HEK293 (cell line): Measurements from ENCODE around the gene DCAF15.

Experiments
- CTCF ChIP-seq: fragments of 450-650 bp; formaldehyde crosslinking; IDR thresholded peaks from 2 replicates; pipeline ENCODE4 v1.5.1; 2016; ENCODE audit warnings: missing biosample characterization, missing genetic modification characterization
- IKZF3 ChIP-seq: fragments of 450-650 bp; IDR thresholded peaks from 2 replicates; pipeline ENCODE4 v1.5.0; 2018; ENCODE audit warnings: missing biosample characterization, mild to moderate bottlenecking, missing genetic modification characterization, moderate library complexity
- KLF10 ChIP-seq: fragments of 450-650 bp; IDR thresholded peaks from 2 replicates; pipeline ENCODE4 v1.5.1; 2018; ENCODE audit warnings: missing biosample characterization, mild to moderate bottlenecking, missing genetic modification characterization
- PATZ1 ChIP-seq: fragments of 450-650 bp; formaldehyde crosslinking; IDR thresholded peaks from 2 replicates; pipeline ENCODE4 v1.5.1; 2016; ENCODE audit warnings: missing biosample characterization, missing genetic modification characterization
- REST ChIP-seq: fragments of 450-650 bp; formaldehyde crosslinking; IDR thresholded peaks from 2 replicates; pipeline ENCODE4 v1.5.1; 2016; ENCODE audit warnings: missing biosample characterization, missing genetic modification characterization
- ZBTB11 ChIP-seq: fragments of 450-650 bp; formaldehyde crosslinking; conservative IDR thresholded peaks from 2 replicates; pipeline ENCODE4 v1.5.1; 2016; ENCODE audit warnings: low read depth, missing biosample characterization, missing genetic modification characterization
- ZNF121 ChIP-seq: fragments of 450-650 bp; formaldehyde crosslinking; IDR thresholded peaks from 2 replicates; pipeline ENCODE4 v1.5.1; 2016; ENCODE audit warnings: missing biosample characterization, missing genetic modification characterization
- ZNF311 ChIP-seq: fragments of 450-650 bp; formaldehyde crosslinking; IDR thresholded peaks from 2 replicates; pipeline ENCODE4 v1.5.1; 2017; ENCODE audit warnings: missing biosample characterization, missing genetic modification characterization, borderline replicate concordance
- ZNF394 ChIP-seq: fragments of 450-650 bp; formaldehyde crosslinking; IDR thresholded peaks from 2 replicates; pipeline ENCODE4 v1.5.1; 2016; ENCODE audit warnings: missing biosample characterization, missing genetic modification characterization, mild to moderate bottlenecking, moderate library complexity, borderline replicate concordance
- ZNF558 ChIP-seq: fragments of 450-650 bp; formaldehyde crosslinking; IDR thresholded peaks from 2 replicates; pipeline ENCODE4 v1.5.1; 2016; ENCODE audit warnings: missing biosample characterization, missing genetic modification characterization
- TF ChIP-seq, protein P1 (sequence below): fragments of 450-650 bp; formaldehyde crosslinking; IDR thresholded peaks from 2 replicates; pipeline ENCODE4 v1.5.1; 2016; ENCODE audit warnings: missing biosample characterization, missing genetic modification characterization
- TF ChIP-seq, protein P2 (sequence below): fragments of 450-650 bp; formaldehyde crosslinking; IDR thresholded peaks from 2 replicates; pipeline ENCODE4 v1.5.1; 2016; ENCODE audit warnings: missing biosample characterization, missing genetic modification characterization

- TF ChIP-seq CTCF (tag by site-specific recombination) (no peak), REST (tag by site-specific recombination) (no peak), KLF10 (tag by site-specific recombination) (no peak), ZBTB11 (tag by site-specific recombination) (no peak), IKZF3 (tag by site-specific recombination) (no peak), ZNF394 (no peak), ZNF311 (tag by site-specific recombination) (no peak), ZNF558 (tag by site-specific recombination) (no peak), ZNF121 (tag by site-specific recombination) (no peak), PATZ1 (tag by site-specific recombination) (no peak)
- TF ChIP-seq, protein P1, sequence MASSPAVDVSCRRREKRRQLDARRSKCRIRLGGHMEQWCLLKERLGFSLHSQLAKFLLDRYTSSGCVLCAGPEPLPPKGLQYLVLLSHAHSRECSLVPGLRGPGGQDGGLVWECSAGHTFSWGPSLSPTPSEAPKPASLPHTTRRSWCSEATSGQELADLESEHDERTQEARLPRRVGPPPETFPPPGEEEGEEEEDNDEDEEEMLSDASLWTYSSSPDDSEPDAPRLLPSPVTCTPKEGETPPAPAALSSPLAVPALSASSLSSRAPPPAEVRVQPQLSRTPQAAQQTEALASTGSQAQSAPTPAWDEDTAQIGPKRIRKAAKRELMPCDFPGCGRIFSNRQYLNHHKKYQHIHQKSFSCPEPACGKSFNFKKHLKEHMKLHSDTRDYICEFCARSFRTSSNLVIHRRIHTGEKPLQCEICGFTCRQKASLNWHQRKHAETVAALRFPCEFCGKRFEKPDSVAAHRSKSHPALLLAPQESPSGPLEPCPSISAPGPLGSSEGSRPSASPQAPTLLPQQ (tag by site-specific recombination), result no peak
- TF ChIP-seq, protein P2, sequence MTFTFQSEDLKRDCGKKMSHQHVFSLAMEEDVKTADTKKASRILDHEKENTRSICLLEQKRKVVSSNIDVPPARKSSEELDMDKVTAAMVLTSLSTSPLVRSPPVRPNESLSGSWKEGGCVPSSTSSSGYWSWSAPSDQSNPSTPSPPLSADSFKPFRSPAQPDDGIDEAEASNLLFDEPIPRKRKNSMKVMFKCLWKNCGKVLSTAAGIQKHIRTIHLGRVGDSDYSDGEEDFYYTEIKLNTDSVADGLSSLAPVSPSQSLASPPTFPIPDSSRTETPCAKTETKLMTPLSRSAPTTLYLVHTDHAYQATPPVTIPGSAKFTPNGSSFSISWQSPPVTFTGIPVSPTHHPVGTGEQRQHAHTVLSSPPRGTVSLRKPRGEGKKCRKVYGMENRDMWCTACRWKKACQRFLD (tag by site-specific recombination), result no peak
Observed at GRCh38 chr19:13964776-13965175, 12.5 kb downstream of the DCAF15 start.
